KMS-11 (cell line): Measurements from ENCODE around the gene GABBR2.
"Not testable (repeated sequence)": the region's sequence is repeated elsewhere in the genome, so short reads cannot be mapped to it uniquely, and the experiment has no call there.

Source experiments
- H2AFZ ChIP-seq: fragments of 200-600 bp; sonication (generic); 2 replicates; pipeline ENCODE4 v1.6.1; 2016; ENCODE audit warnings: antibody characterized with exemption, mixed run types, low read depth
- H3K27ac ChIP-seq: fragments of 200-600 bp; sonication (generic); 2 replicates; pipeline ENCODE4 v1.6.1; 2016; ENCODE audit warnings: mild to moderate bottlenecking, mixed run types
- H3K27me3 ChIP-seq: fragments of 200-600 bp; sonication (generic); 2 replicates; pipeline ENCODE4 v1.6.1; 2017; ENCODE audit warnings: mild to moderate bottlenecking, low read depth, mixed run types, moderate library complexity; ENCODE audit not compliant: insufficient read depth
- H3K36me3 ChIP-seq: fragments of 200-600 bp; sonication (generic); 2 replicates; pipeline ENCODE4 v1.6.1; 2017; ENCODE audit warnings: mild to moderate bottlenecking, mixed run types; ENCODE audit not compliant: insufficient read depth
- H3K4me1 ChIP-seq: fragments of 200-600 bp; sonication (generic); 2 replicates; pipeline ENCODE4 v1.6.1; 2016; ENCODE audit warnings: mild to moderate bottlenecking, low read depth, mixed run types; ENCODE audit not compliant: poor library complexity, severe bottlenecking
- H3K4me2 ChIP-seq: fragments of 200-600 bp; sonication (generic); 2 replicates; pipeline ENCODE4 v1.7.0; 2016; ENCODE audit warnings: mild to moderate bottlenecking, mixed run types
- H3K4me3 ChIP-seq: fragments of 200-600 bp; sonication (generic); IDR thresholded peaks from 2 replicates; pipeline ENCODE4 v1.6.1; 2017; ENCODE audit warnings: low read depth, low read length, mixed read lengths; ENCODE audit not compliant: insufficient read depth
- H3K79me2 ChIP-seq: fragments of 200-600 bp; sonication (generic); 2 replicates; pipeline ENCODE4 v1.6.1; 2016; ENCODE audit warnings: low read depth, mixed run types; ENCODE audit not compliant: insufficient read depth
- H3K9ac ChIP-seq: fragments of 200-600 bp; sonication (generic); 2 replicates; pipeline ENCODE4 v1.6.1; 2016; ENCODE audit warnings: mild to moderate bottlenecking, mixed run types
- H4K20me1 ChIP-seq: fragments of 200-600 bp; sonication (generic); 2 replicates; pipeline ENCODE4 v1.6.1; 2016; ENCODE audit warnings: mild to moderate bottlenecking, mixed run types; ENCODE audit not compliant: insufficient read depth
- CTCF ChIP-seq: fragments of 200-600 bp; sonication (generic); conservative IDR thresholded peaks from 2 replicates; pipeline ENCODE4 v1.6.1; 2017; ENCODE audit warnings: low read depth, mild to moderate bottlenecking, antibody characterized with exemption, low read length, moderate library complexity, mixed read lengths

GABBR2 gene

GRCh38 chr9:98589102-98589501 is 119.6 kb downstream of the GABBR2 start:
- TF ChIP-seq CTCF: no peak
- Histone ChIP-seq H3K27ac (no peak overlapping the region), H3K27me3 (no peaks in the 10 kb centered on the region), H3K36me3 (no peaks in the 10 kb centered on the region), H3K9ac (no peak overlapping the region), H3K4me1 (no peaks in the 10 kb centered on the region), H3K4me3 (no peak overlapping the region), H4K20me1 (no peaks in the 10 kb centered on the region), H3K79me2 (no peaks in the 10 kb centered on the region), H3K4me2 (no peak overlapping the region), H2AFZ (no peak overlapping the region)

GRCh38 chr9:98584853-98585438 is 123.8 kb downstream of the GABBR2 start:
- not testable (repeated sequence) for H3K36me3 ChIP-seq, H3K79me2 ChIP-seq, H3K27ac ChIP-seq, H3K27me3 ChIP-seq, H3K4me1 ChIP-seq, H3K9ac ChIP-seq, H2AFZ ChIP-seq, H3K4me2 ChIP-seq, H4K20me1 ChIP-seq, H3K4me3 ChIP-seq

GRCh38 chr9:98584059-98584458 is 124.7 kb downstream of the GABBR2 start:
- no peaks in the 10 kb centered on the region for H4K20me1 ChIP-seq
- no peak overlapping the region for H3K9ac ChIP-seq

GRCh38 chr9:98583417-98583816 is 125.3 kb downstream of the GABBR2 start:
- Histone ChIP-seq H3K36me3 (no peaks in the 10 kb centered on the region), H3K79me2 (no peaks in the 10 kb centered on the region), H3K4me2 (no peak overlapping the region), H4K20me1 (no peaks in the 10 kb centered on the region), H3K27me3 (no peaks in the 10 kb centered on the region), H3K4me3 (no peak overlapping the region), H2AFZ (no peak overlapping the region), H3K9ac (no peak overlapping the region), H3K27ac (no peak overlapping the region), H3K4me1 (no peaks in the 10 kb centered on the region)
- no peak for TF ChIP-seq CTCF

More at GRCh38 chr9:98584059-98584458, 124.7 kb downstream of the GABBR2 start:
- H3K27ac ChIP-seq: no peak overlapping the region
- H3K4me2 ChIP-seq: no peak overlapping the region
- H3K4me1 ChIP-seq: no peaks in the 10 kb centered on the region
- no peak overlapping the region for H2AFZ ChIP-seq
- H3K36me3 ChIP-seq: no peaks in the 10 kb centered on the region
- no peaks in the 10 kb centered on the region for H3K27me3 ChIP-seq
- no peak for TF ChIP-seq CTCF
- H3K4me3 ChIP-seq: no peak overlapping the region
- no peaks in the 10 kb centered on the region for H3K79me2 ChIP-seq

GRCh38 chr9:98580956-98581355 is 127.8 kb downstream of the GABBR2 start:
- H4K20me1 ChIP-seq: no peaks in the 10 kb centered on the region
- H3K9ac ChIP-seq: no peak overlapping the region
- no peak overlapping the region for H3K27ac ChIP-seq
- H3K36me3 ChIP-seq: no peaks in the 10 kb centered on the region
- H2AFZ ChIP-seq: no peak overlapping the region
- H3K27me3 ChIP-seq: no peaks in the 10 kb centered on the region
- H3K79me2 ChIP-seq: no peaks in the 10 kb centered on the region
- no peak overlapping the region for H3K4me2 ChIP-seq
- no peak overlapping the region for H3K4me3 ChIP-seq
- peaks cover 7% of the 10 kb centered on the region for H3K4me1 ChIP-seq
- TF ChIP-seq CTCF: no peak
